ENCODE data around the gene GOLGA1. TPM values are rescaled to one million over a fixed set of nuclear protein-coding genes. Genes with fewer than 3 reads are reported as not detected.

The GOLGA1 gene
- total and polyA plus RNA-seq, 9 of the 15 experiments (the other 6 are each of a cell fraction or from before 2014, with no cell fraction given), result 2.9 to 15.9 (median 8.5) TPM

GRCh38 chr9:124854161-124854560, 86.7 kb downstream of the GOLGA1 start (continued):
- no peak for TF ChIP-seq ZNF318 (IDR thresholded peaks at IDR 0.05; ENCODE audit: borderline replicate concordance in 1 of 2, low read depth in 1 of 2)
- no peak for TF ChIP-seq RBM15 (IDR thresholded peaks at IDR 0.05; ENCODE audit: insufficient read depth, low read length)
- TF ChIP-seq NR2C1 (IDR thresholded peaks at IDR 0.05), result no peak
- no peak for TF ChIP-seq NR2C1 (tag; IDR thresholded peaks at IDR 0.05)
- no peak for TF ChIP-seq BRD9 (IDR thresholded peaks at IDR 0.05; ENCODE audit: low read depth, partially characterized antibody)
- no peak for TF ChIP-seq KLF13 (tag; IDR thresholded peaks at IDR 0.05; ENCODE audit: borderline replicate concordance, low read depth)
- TF ChIP-seq ZBTB9 (CRISPR knock-in tag; IDR thresholded peaks at IDR 0.05), result no peak
- no peak for TF ChIP-seq ZNF511 (CRISPR knock-in tag; IDR thresholded peaks at IDR 0.05)
- TF ChIP-seq ZNF184 (CRISPR knock-in tag; IDR thresholded peaks at IDR 0.05), result no peak
- TF ChIP-seq TFE3 (CRISPR knock-in tag; IDR thresholded peaks at IDR 0.05), result no peak
- no peak for TF ChIP-seq DNMT1 (IDR thresholded peaks at IDR 0.05)
- TF ChIP-seq SNIP1 (IDR thresholded peaks at IDR 0.05; ENCODE audit: low read depth), result no peak
- TF ChIP-seq GTF2E2 (tag; IDR thresholded peaks at IDR 0.05), result no peak
